Activated CD4-positive, alpha-beta T cell treated with anti-CD3 and anti-CD28 coated beads, Interleukin-2, amount 10 ng/mL, durations not matched to agents 24 days and 14 days (primary cell): ENCODE data around the gene ARFGAP1. TPM values are rescaled to one million over a fixed set of nuclear protein-coding genes. Genes with fewer than 3 reads are reported as not detected.
A peak's percentile ranks its signal among the peaks of the same experiment; 100 is the strongest.

Experiments used
- DNase-seq: peaks from one replicate; pipeline ENCODE4 v3.0.0; 2022
- H3K27ac Mint-ChIP-seq: one replicate; pipeline ENCODE4 v1.8.0; 2022; ENCODE audit warnings: mild to moderate bottlenecking, mixed read lengths
- H3K27me3 Mint-ChIP-seq: one replicate; pipeline ENCODE4 v1.8.0; 2022; ENCODE audit warnings: mixed read lengths
- H3K36me3 Mint-ChIP-seq: one replicate; pipeline ENCODE4 v1.8.0; 2022; ENCODE audit warnings: low read depth, mild to moderate bottlenecking, mixed read lengths
- H3K4me1 Mint-ChIP-seq: one replicate; pipeline ENCODE4 v1.8.0; 2021; ENCODE audit warnings: mixed read lengths
- H3K4me3 Mint-ChIP-seq: one replicate; pipeline ENCODE4 v1.8.0; 2022; ENCODE audit warnings: mild to moderate bottlenecking, moderate library complexity, mixed read lengths
- H3K9me3 Mint-ChIP-seq: one replicate; pipeline ENCODE4 v1.8.0; 2021; ENCODE audit warnings: mixed read lengths
- intact Hi-C: fragments of 100-400 bp; cut with micrococcal nuclease; formaldehyde crosslinking; loops from one replicate; pipeline ENCODE4 v1.15.1; 2023
- total RNA-seq: library from RNA; stranded (reverse); gene quantifications from 2 replicates; pipeline ENCODE4 v1.2.3, GENCODE V29; 2022

The ARFGAP1 gene
- total RNA-seq, 1 donor from 2014 or later, result 97.0 TPM

GRCh38 chr20:63260521-63260920 is 12.1 kb upstream of the ARFGAP1 start:
- no peak for DNase-seq
- Mint-ChIP-seq H3K4me1 (peaks cover 2% of the 10 kb centered on the region), H3K27ac (no peak overlapping the region), H3K27me3 (peaks cover 24% of the 10 kb centered on the region), H3K9me3 (no peaks in the 10 kb centered on the region), H3K36me3 (no peaks in the 10 kb centered on the region), H3K4me3 (no peak overlapping the region)
- intact Hi-C loops, result no loop called here

GRCh38 chr20:63261060-63261794 is 11.4 kb upstream of the ARFGAP1 start:
- no peak overlapping the region for H3K4me3 Mint-ChIP-seq
- peaks cover 2% of the 10 kb centered on the region for H3K4me1 Mint-ChIP-seq
- intact Hi-C loops, result no loop called here
- no peak overlapping the region for H3K27ac Mint-ChIP-seq
- no peaks in the 10 kb centered on the region for H3K36me3 Mint-ChIP-seq
- DNase-seq, result no peak
- H3K27me3 Mint-ChIP-seq, result peaks cover 18% of the 10 kb centered on the region
- no peaks in the 10 kb centered on the region for H3K9me3 Mint-ChIP-seq

GRCh38 chr20:63261795-63262528 is 10.7 kb upstream of the ARFGAP1 start:
- intact Hi-C loops, result no loop called here
- Mint-ChIP-seq H3K4me1 (peaks cover 2% of the 10 kb centered on the region), H3K36me3 (no peaks in the 10 kb centered on the region), H3K27ac (no peak overlapping the region), H3K27me3 (peaks cover 14% of the 10 kb centered on the region), H3K4me3 (peak overlapping the region; percentile 47), H3K9me3 (no peaks in the 10 kb centered on the region)
- no peak for DNase-seq

GRCh38 chr20:63262836-63263235 is 9.8 kb upstream of the ARFGAP1 start:
- Mint-ChIP-seq H3K4me1 (peaks cover 2% of the 10 kb centered on the region), H3K9me3 (no peaks in the 10 kb centered on the region), H3K36me3 (no peaks in the 10 kb centered on the region), H3K27ac (no peak overlapping the region), H3K4me3 (no peak overlapping the region), H3K27me3 (peaks cover 12% of the 10 kb centered on the region)
- intact Hi-C loops, result no loop called here
- DNase-seq, result no peak

- DNase-seq, result no peak
- Mint-ChIP-seq H3K27ac (no peak overlapping the region), H3K36me3 (no peaks in the 10 kb centered on the region), H3K27me3 (peaks cover 12% of the 10 kb centered on the region), H3K4me3 (no peak overlapping the region), H3K9me3 (no peaks in the 10 kb centered on the region), H3K4me1 (peaks cover 2% of the 10 kb centered on the region)
- intact Hi-C loops, result no loop called here
These were observed 8.6 kb upstream of the ARFGAP1 start for GRCh38 chr20:63264000-63264399.

- Mint-ChIP-seq H3K9me3 (no peaks in the 10 kb centered on the region), H3K4me3 (no peak overlapping the region), H3K27ac (no peak overlapping the region), H3K27me3 (peaks cover 12% of the 10 kb centered on the region), H3K36me3 (no peaks in the 10 kb centered on the region), H3K4me1 (peaks cover 2% of the 10 kb centered on the region)
- DNase-seq, result no peak
- intact Hi-C loops, result no loop called here
These were observed 8.1 kb upstream of the ARFGAP1 start for GRCh38 chr20:63264519-63264918.

GRCh38 chr20:63265891-63266515 is 6.6 kb upstream of the ARFGAP1 start:
- peaks cover 4% of the 10 kb centered on the region for H3K4me1 Mint-ChIP-seq
- no peaks in the 10 kb centered on the region for H3K9me3 Mint-ChIP-seq
- H3K27ac Mint-ChIP-seq, result no peak overlapping the region
- no peaks in the 10 kb centered on the region for H3K36me3 Mint-ChIP-seq
- intact Hi-C loops, result no loop called here
- no peak for DNase-seq
- peaks cover 13% of the 10 kb centered on the region for H3K27me3 Mint-ChIP-seq
- no peak overlapping the region for H3K4me3 Mint-ChIP-seq

GRCh38 chr20:63267691-63268090 is 4.9 kb upstream of the ARFGAP1 start:
- no peaks in the 10 kb centered on the region for H3K36me3 Mint-ChIP-seq
- no peaks in the 10 kb centered on the region for H3K9me3 Mint-ChIP-seq
- H3K4me1 Mint-ChIP-seq, result peaks cover 10% of the 10 kb centered on the region
- intact Hi-C loops, result no loop called here
- no peak for DNase-seq
- peaks cover 12% of the 10 kb centered on the region for H3K27me3 Mint-ChIP-seq
- no peak overlapping the region for H3K27ac Mint-ChIP-seq
- no peak overlapping the region for H3K4me3 Mint-ChIP-seq

- no peaks in the 10 kb centered on the region for H3K9me3 Mint-ChIP-seq
- H3K4me1 Mint-ChIP-seq, result peaks cover 10% of the 10 kb centered on the region
- no peak overlapping the region for H3K27ac Mint-ChIP-seq
- DNase-seq, result no peak
- peaks cover 10% of the 10 kb centered on the region for H3K27me3 Mint-ChIP-seq
- H3K36me3 Mint-ChIP-seq, result no peaks in the 10 kb centered on the region
- H3K4me3 Mint-ChIP-seq, result no peak overlapping the region
- intact Hi-C loops, result no loop called here
These were observed 4.4 kb upstream of the ARFGAP1 start for GRCh38 chr20:63268256-63268655.

- Mint-ChIP-seq H3K27ac (no peak overlapping the region), H3K27me3 (peaks cover 10% of the 10 kb centered on the region), H3K4me3 (no peak overlapping the region), H3K9me3 (no peaks in the 10 kb centered on the region), H3K4me1 (peaks cover 14% of the 10 kb centered on the region), H3K36me3 (peaks cover 1% of the 10 kb centered on the region)
- intact Hi-C loops, result no loop called here
- DNase-seq, result no peak
These were observed 3.8 kb upstream of the ARFGAP1 start for GRCh38 chr20:63268671-63269439.

- Mint-ChIP-seq H3K27ac (no peak overlapping the region), H3K4me1 (peaks cover 17% of the 10 kb centered on the region), H3K36me3 (peaks cover 1% of the 10 kb centered on the region), H3K9me3 (no peaks in the 10 kb centered on the region), H3K4me3 (no peak overlapping the region), H3K27me3 (peaks cover 8% of the 10 kb centered on the region)
- no peak for DNase-seq
- intact Hi-C loops, result loop anchor here (5.0 kb wide), 1 partner anchor 688 kb away; the partner anchor contains the start of gene UCKL1
These were observed 2.9 kb upstream of the ARFGAP1 start for GRCh38 chr20:63269724-63270123.

GRCh38 chr20:63270606-63271325 is 1.8 kb upstream of the ARFGAP1 start:
- intact Hi-C loops, result loop anchor here (5.0 kb wide), 1 partner anchor 687 kb away; the partner anchor contains the start of gene UCKL1
- no peaks in the 10 kb centered on the region for H3K9me3 Mint-ChIP-seq
- H3K4me3 Mint-ChIP-seq, result peak overlapping the region; percentile 52
- H3K4me1 Mint-ChIP-seq, result peaks cover 19% of the 10 kb centered on the region
- peaks cover 8% of the 10 kb centered on the region for H3K27me3 Mint-ChIP-seq
- DNase-seq, result no peak
- peaks cover 4% of the 10 kb centered on the region for H3K36me3 Mint-ChIP-seq
- no peak overlapping the region for H3K27ac Mint-ChIP-seq

- peaks cover 8% of the 10 kb centered on the region for H3K27me3 Mint-ChIP-seq
- H3K4me3 Mint-ChIP-seq, result peak overlapping the region; percentile 93
- no peak for DNase-seq
- H3K4me1 Mint-ChIP-seq, result peaks cover 19% of the 10 kb centered on the region
- intact Hi-C loops, result loop anchor here (5.0 kb wide), 1 partner anchor 684 kb away; the partner anchor contains the start of gene UCKL1
- H3K36me3 Mint-ChIP-seq, result peaks cover 13% of the 10 kb centered on the region
- H3K27ac Mint-ChIP-seq, result peak overlapping the region; percentile 89
- no peaks in the 10 kb centered on the region for H3K9me3 Mint-ChIP-seq
These were observed 506 bp downstream of the ARFGAP1 start for GRCh38 chr20:63273059-63273579.
